ENCODE results near the gene CCER1.

The CCER1 gene

DNA sequence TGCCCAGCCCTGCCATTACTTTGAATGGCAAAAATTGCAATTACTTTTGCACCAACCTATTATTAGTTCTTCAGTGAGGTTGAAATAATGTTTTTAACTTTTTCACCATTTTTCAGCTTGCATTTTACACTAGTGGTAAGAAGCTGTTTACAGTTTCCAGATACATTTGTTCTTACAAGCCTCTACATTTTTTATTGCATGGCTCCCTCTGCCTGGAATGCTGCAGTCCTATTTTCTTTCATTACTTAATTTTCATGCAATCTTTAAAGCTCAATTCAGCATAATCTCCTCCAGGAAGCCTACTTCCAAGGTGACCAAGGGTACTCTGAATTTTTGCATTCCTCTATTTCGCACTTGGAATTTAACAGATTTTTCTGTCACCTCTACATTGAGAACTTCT, 33.4 kb downstream of the CCER1 start:
- no peak for DNase-seq (ENCODE audit: low read depth in 2 of 2)

DNA sequence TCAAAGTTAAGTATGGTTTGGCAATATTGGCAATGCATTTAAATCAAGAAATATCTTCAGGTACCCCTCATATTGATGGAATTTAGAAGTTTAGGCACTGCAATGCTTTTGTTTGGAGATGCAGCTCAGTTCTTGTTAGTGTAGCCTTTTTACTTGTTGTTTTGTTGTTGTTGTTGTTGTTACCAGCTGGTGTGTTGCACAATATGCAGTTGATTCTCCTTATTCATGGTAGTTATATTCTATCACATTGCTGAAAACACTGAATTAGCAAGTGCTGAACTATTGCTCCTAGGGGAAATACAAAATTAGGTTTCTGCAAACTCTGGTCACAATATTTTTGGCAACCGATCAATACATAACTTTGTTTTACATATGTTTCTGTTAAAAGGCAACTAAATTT, 34.8 kb downstream of the CCER1 start:
- no peak for DNase-seq (ENCODE audit: low read depth in 2 of 2)

DNA sequence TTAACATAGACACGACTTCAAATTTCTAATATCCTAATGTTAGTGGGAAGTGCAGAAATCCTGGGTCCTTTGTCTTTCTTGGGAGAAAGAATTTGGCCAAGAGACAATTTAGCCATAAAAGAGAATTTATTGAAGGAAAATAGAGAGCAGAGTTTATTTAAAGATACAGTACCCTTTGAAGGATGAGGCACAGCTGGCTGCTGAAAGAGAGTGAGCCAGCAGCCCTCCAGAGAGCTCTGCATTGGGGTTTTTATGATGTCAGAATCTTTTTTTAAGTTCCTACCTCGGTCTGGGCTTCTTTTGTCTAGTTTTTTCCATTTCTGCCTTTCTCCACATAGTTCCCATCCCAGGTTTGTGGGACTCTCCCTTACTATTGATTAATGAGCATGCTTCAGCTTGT, 37.5 kb downstream of the CCER1 start:
- DNase-seq (ENCODE audit: low read depth in 2 of 2) = no peak

DNA sequence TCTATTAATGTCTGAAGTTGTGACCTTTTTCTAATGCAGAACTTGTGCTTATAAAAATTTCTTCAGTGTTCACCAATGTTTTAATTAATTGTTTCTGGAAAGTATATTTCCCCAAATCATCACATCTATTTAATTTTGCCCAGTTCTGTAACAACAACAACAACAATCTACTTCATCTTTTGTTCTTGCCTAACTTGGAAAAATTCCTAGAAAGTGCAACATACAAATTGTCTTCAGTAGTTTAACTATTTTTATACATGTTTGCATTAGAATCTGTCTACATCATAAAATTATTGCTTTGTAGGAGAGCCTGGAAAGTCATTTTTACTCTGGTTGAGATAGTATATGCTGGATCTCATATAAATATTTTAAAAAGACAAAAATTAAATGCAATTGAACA, 38.5 kb downstream of the CCER1 start:
- DNase-seq (ENCODE audit: low read depth in 2 of 2) = no peak

DNA sequence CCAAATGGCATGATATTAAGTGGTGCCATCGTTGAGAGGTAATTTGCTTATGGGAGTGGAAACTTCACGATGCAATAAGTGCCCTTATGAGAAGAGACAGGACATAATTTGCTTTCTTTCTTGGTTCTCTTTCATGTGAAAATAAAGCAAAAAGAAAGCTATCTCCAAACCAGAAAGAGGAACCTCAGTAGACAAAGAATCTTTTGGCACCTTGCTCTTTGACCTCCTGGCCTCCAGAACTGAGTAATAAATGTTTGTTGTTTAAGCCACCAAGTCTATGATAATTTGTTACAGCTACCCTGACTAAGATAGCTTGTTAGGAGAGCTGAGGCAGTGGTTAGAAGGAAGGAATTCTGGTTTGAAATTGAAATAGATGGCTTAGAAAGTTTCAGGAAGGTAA, 39.6 kb downstream of the CCER1 start:
- DNase-seq (ENCODE audit: low read depth in 2 of 2) = no peak

DNA sequence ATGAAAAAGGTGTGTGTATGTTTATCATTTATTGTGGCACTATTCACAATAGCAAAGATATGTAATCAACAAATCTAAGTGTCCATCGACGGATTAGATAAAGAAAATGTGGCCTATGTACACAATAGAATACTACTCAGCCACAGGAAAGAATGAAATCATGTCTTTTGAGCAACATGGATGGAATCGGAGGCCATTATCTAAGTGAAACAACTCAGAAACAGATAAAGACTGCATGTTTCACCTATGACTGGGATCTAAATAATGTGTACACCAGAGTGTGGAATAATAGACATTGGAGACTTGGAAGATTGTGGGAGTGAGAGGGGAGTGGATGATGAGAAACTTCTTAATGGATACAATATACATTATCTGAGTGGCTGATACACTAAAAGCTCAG, 44.0 kb downstream of the CCER1 start:
- no peak for DNase-seq (ENCODE audit: low read depth in 2 of 2)

DNA sequence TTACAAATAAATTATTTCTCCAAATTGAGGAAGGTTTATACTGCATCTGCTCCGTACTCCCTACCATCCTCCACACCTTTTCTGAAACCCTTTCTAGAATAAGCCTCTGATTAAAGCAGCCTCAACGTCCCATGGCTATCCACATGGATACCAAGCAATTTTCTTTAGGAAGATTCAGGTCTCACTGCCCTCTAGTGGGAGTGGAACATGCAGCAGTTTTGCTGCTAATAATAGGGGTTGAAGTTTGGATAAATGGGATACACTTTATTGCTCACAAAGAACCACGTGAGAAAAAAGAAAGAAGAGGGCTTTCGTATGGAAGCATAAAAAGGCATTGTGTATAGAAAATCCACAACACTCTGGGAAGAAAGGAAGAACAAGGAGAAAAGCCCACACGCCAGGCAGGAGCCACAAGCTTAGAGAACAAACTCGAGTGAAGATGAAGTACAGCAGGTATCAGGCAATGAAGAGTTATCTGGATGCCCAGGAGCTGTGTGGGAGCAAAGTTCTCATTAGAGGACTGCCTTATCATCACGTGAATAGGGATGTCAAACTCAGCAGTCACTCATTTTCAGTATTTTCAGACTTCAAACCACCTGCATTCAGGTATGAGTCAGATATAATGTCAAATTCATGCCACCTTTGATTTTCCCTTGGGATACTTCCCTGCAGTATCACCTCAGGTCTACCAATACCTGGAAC, 45.8 kb downstream of the CCER1 start:
- no peak for DNase-seq (ENCODE audit: low read depth in 2 of 2)

DNA sequence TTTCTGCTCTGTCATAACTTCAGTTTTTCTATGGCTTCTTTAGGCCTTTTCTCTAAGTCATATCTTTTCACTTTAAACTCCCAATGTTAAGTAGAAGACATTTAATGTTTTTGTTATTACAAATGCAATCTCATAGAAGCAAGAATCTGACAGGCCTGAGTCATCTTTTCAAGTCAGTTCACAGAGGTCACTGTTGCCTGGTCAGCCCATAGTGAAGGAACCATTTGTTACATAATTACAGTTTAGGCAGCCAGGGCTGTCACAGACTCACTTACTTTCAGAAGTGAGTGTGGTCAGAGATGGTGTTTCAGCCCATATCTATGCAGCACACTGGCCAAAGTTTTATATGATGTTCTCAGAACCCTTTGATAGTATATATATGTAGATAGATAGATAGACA, 46.5 kb downstream of the CCER1 start:
- DNase-seq (ENCODE audit: low read depth in 2 of 2) = no peak

DNA sequence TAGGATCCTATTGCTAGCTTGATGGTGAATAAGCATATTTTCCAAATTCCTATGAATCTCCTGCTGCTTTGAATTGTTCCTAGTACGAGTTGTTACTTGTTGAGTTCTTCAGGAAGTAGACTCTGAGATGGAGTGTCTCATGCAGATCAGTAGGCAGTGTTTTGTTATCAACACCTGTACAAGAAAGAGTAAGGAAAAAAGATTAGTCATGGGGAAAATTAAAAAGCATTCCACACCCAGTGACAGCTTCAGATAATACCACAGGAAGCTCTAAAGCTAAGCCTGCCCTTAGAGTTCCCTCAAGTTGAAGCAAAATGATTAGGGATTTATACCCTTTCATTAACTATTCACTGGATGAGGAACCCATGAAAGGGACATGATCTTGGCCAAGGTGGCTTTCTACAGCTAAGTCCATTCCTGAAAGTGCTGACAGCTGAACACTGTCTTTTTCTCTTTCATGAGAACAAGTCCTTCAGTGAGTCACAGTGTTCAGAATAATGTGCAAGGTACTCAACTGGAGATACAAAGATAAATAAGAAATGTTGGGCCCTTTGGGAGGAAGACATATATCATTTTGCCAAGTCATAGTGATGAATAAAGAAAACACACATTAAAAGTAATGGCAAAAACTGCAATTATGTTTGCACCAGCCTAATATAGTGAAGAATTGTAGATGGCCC, 49.1 kb downstream of the CCER1 start:
- no peak for DNase-seq (ENCODE audit: low read depth in 2 of 2)

DNA sequence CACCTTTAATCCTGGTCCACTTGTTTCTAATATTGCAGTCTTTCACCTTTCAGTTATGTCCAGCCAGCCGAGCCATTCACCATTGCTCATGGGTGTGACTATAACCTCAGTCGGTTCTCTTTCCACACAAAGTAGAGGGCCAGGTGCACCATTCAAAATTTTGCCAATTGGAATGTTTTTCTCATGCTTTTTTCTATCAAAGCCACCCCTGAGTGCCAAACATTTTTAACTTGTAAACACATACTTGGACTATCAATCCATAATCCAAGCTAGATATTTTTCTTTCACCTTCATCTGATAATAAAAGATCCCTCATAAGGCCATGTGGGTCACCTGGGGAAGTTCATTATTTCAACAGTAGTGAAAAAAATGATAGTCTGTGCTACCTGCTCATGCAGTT, 52.4 kb downstream of the CCER1 start:
- DNase-seq (ENCODE audit: low read depth in 2 of 2) = no peak

Measured in stimulated activated CD8-positive, alpha-beta memory T cell treated with anti-CD3 and anti-CD28 coated beads, Interleukin-15, amount 100 ng/mL, for 48 hours (primary cell).